Esophagus mucosa (tissue), 1 donor: ENCODE data around the gene NLRP1. TPM values are rescaled to one million over a fixed set of nuclear protein-coding genes. Genes with fewer than 3 reads are reported as not detected.

ENCODE experiments used
- ATAC-seq: fragments of 200-7000 bp; cut with Tn5 transposase; one replicate; pipeline ENCODE4 v1.9.1; 2020
- total RNA-seq: library from RNA; stranded (reverse); gene quantifications from one replicate; pipeline ENCODE4 v1.2.4, GENCODE V29; 2023
- donor health status: DM: yes; HTN: yes; CAD: no.

NLRP1 gene
- 11.2 TPM for total RNA-seq

GRCh38 chr17:5584383-5585286, at the start of gene NLRP1:
TSS of gene NLRP1 (minus strand) at chr17:5584509. CDS start at chr17:5583957, 552 bp downstream.
- ATAC-seq, result peak; percentile 95

GRCh38 chr17:5631958-5632590, 47.8 kb upstream of the NLRP1 start:
- ATAC-seq, result no peak

- ATAC-seq, result no peak
Measured at GRCh38 chr17:5630434-5630833, 46.1 kb upstream of the NLRP1 start.

- no peak for ATAC-seq
Measured at GRCh38 chr17:5629128-5629527, 44.8 kb upstream of the NLRP1 start.

- no peak for ATAC-seq
Measured at GRCh38 chr17:5628262-5628661, 44.0 kb upstream of the NLRP1 start.

- no peak for ATAC-seq
Measured at GRCh38 chr17:5624211-5624610, 39.9 kb upstream of the NLRP1 start.

- ATAC-seq, result no peak
Measured at GRCh38 chr17:5621729-5622128, 37.4 kb upstream of the NLRP1 start.

- ATAC-seq, result no peak
Measured at GRCh38 chr17:5621026-5621425, 36.7 kb upstream of the NLRP1 start.

GRCh38 chr17:5619088-5619740, 34.9 kb upstream of the NLRP1 start:
- no peak for ATAC-seq

- ATAC-seq, result no peak
Measured at GRCh38 chr17:5618476-5618875, 34.2 kb upstream of the NLRP1 start.

GRCh38 chr17:5615476-5615875, 31.2 kb upstream of the NLRP1 start:
- no peak for ATAC-seq

GRCh38 chr17:5610956-5611355, 26.6 kb upstream of the NLRP1 start:
- ATAC-seq, result no peak

GRCh38 chr17:5608399-5609112, 24.2 kb upstream of the NLRP1 start:
- no peak for ATAC-seq

- no peak for ATAC-seq
Measured at GRCh38 chr17:5607946-5608345, 23.6 kb upstream of the NLRP1 start.

GRCh38 chr17:5605452-5605851, 21.1 kb upstream of the NLRP1 start:
- ATAC-seq, result no peak

- no peak for ATAC-seq
Measured at GRCh38 chr17:5600041-5600440, 15.7 kb upstream of the NLRP1 start.

GRCh38 chr17:5598457-5598856, 14.1 kb upstream of the NLRP1 start:
- no peak for ATAC-seq

- no peak for ATAC-seq
Measured at GRCh38 chr17:5596421-5596820, 12.1 kb upstream of the NLRP1 start.

GRCh38 chr17:5595831-5596230, 11.5 kb upstream of the NLRP1 start:
- ATAC-seq, result no peak

- ATAC-seq, result peak; percentile 38
Measured at GRCh38 chr17:5592382-5592781, 8.1 kb upstream of the NLRP1 start.

GRCh38 chr17:5591966-5592365, 7.7 kb upstream of the NLRP1 start:
- no peak for ATAC-seq

GRCh38 chr17:5588584-5588983, 4.3 kb upstream of the NLRP1 start:
- ATAC-seq, result no peak
